ENCODE measurements around the gene TEX48. TPM values are rescaled to one million over a fixed set of nuclear protein-coding genes. Genes with fewer than 3 reads are reported as not detected.

TEX48 gene
- total RNA-seq, 1 experiment from 2014 or later, result not detected

GRCh38 chr9:114687034-114687433, 5.0 kb upstream of the TEX48 start:
- no TSS peak for BruUV-seq (replicated peaks)
- intact Hi-C loops (cut with micrococcal nuclease; ENCODE audit: unreplicated experiment), result no loop called here

GRCh38 chr9:114685951-114686350, 4.0 kb upstream of the TEX48 start:
- no TSS peak for BruUV-seq (replicated peaks)
- no peak for DNase-seq

More at GRCh38 chr9:114687034-114687433, 5.0 kb upstream of the TEX48 start:
- Mint-ChIP-seq H3K9me3 (ENCODE audit: low read depth, unreplicated experiment) (peaks cover 2% of the 10 kb centered on the region), H3K4me3 (ENCODE audit: low read depth, unreplicated experiment) (no peak overlapping the region), H3K27me3 (ENCODE audit: unreplicated experiment) (peaks cover 12% of the 10 kb centered on the region), H3K4me1 (ENCODE audit: low read depth, unreplicated experiment) (peaks cover 25% of the 10 kb centered on the region), H3K27ac (ENCODE audit: unreplicated experiment) (no peak overlapping the region), H3K36me3 (ENCODE audit: insufficient read depth, unreplicated experiment) (no peaks in the 10 kb centered on the region)
- CTCF ChIA-PET, result no interaction called here
- DNase-seq, result no peak
- TF ChIP-seq CTCF (IDR thresholded peaks at IDR 0.05; ENCODE audit: unreplicated experiment), result no peak

GRCh38 chr9:114684036-114684435, 2.0 kb upstream of the TEX48 start:
- CTCF ChIA-PET, result no interaction called here
- Mint-ChIP-seq H3K4me1 (ENCODE audit: low read depth, unreplicated experiment) (peaks cover 13% of the 10 kb centered on the region), H3K9me3 (ENCODE audit: low read depth, unreplicated experiment) (no peaks in the 10 kb centered on the region), H3K4me3 (ENCODE audit: low read depth, unreplicated experiment) (no peak overlapping the region), H3K27ac (ENCODE audit: unreplicated experiment) (no peak overlapping the region), H3K36me3 (ENCODE audit: insufficient read depth, unreplicated experiment) (no peaks in the 10 kb centered on the region), H3K27me3 (ENCODE audit: unreplicated experiment) (no peaks in the 10 kb centered on the region)
- BruUV-seq (replicated peaks), result no TSS peak
- intact Hi-C loops (cut with micrococcal nuclease; ENCODE audit: unreplicated experiment), result no loop called here
- DNase-seq, result no peak
- no peak for TF ChIP-seq CTCF (IDR thresholded peaks at IDR 0.05; ENCODE audit: unreplicated experiment)

More at GRCh38 chr9:114685951-114686350, 4.0 kb upstream of the TEX48 start:
- CTCF ChIA-PET, result interaction anchor here (0.7 kb wide), 1 partner anchor 177 kb away, joined by 9 read pairs; no protein-coding TSS in a partner anchor
- intact Hi-C loops (cut with micrococcal nuclease; ENCODE audit: unreplicated experiment), result no loop called here
- no peak overlapping the region for H3K4me3 Mint-ChIP-seq (ENCODE audit: low read depth, unreplicated experiment)
- H3K27me3 Mint-ChIP-seq (ENCODE audit: unreplicated experiment), result peaks cover 12% of the 10 kb centered on the region
- peaks cover 2% of the 10 kb centered on the region for H3K9me3 Mint-ChIP-seq (ENCODE audit: low read depth, unreplicated experiment)
- H3K36me3 Mint-ChIP-seq (ENCODE audit: insufficient read depth, unreplicated experiment), result no peaks in the 10 kb centered on the region
- H3K4me1 Mint-ChIP-seq (ENCODE audit: low read depth, unreplicated experiment), result peaks cover 23% of the 10 kb centered on the region
- no peak overlapping the region for H3K27ac Mint-ChIP-seq (ENCODE audit: unreplicated experiment)
- no peak for TF ChIP-seq CTCF (IDR thresholded peaks at IDR 0.05; ENCODE audit: unreplicated experiment)

- H3K36me3 Mint-ChIP-seq (ENCODE audit: insufficient read depth, unreplicated experiment), result no peaks in the 10 kb centered on the region
- BruUV-seq (replicated peaks), result no TSS peak
- intact Hi-C loops (cut with micrococcal nuclease; ENCODE audit: unreplicated experiment), result loop anchor here (1.0 to 2.0 kb wide), 3 partner anchors 36 to 331 kb away; no protein-coding TSS in a partner anchor
- no peaks in the 10 kb centered on the region for H3K9me3 Mint-ChIP-seq (ENCODE audit: low read depth, unreplicated experiment)
- no peak overlapping the region for H3K27ac Mint-ChIP-seq (ENCODE audit: unreplicated experiment)
- TF ChIP-seq CTCF (IDR thresholded peaks at IDR 0.05; ENCODE audit: unreplicated experiment), result no peak
- DNase-seq, result no peak
- no peak overlapping the region for H3K4me3 Mint-ChIP-seq (ENCODE audit: low read depth, unreplicated experiment)
- H3K4me1 Mint-ChIP-seq (ENCODE audit: low read depth, unreplicated experiment), result peaks cover 25% of the 10 kb centered on the region
- CTCF ChIA-PET, result interaction anchor here (1.1 to 2.7 kb wide), 2 partner anchors 8 to 224 kb away, joined by 3 to 7 read pairs; no protein-coding TSS in a partner anchor
- H3K27me3 Mint-ChIP-seq (ENCODE audit: unreplicated experiment), result no peaks in the 10 kb centered on the region
Observed at GRCh38 chr9:114682846-114683245, 854 bp upstream of the TEX48 start.

All from Calu3 (cell line).